Measurements from ENCODE around the gene IRF2BP2.

The IRF2BP2 gene

DNA sequence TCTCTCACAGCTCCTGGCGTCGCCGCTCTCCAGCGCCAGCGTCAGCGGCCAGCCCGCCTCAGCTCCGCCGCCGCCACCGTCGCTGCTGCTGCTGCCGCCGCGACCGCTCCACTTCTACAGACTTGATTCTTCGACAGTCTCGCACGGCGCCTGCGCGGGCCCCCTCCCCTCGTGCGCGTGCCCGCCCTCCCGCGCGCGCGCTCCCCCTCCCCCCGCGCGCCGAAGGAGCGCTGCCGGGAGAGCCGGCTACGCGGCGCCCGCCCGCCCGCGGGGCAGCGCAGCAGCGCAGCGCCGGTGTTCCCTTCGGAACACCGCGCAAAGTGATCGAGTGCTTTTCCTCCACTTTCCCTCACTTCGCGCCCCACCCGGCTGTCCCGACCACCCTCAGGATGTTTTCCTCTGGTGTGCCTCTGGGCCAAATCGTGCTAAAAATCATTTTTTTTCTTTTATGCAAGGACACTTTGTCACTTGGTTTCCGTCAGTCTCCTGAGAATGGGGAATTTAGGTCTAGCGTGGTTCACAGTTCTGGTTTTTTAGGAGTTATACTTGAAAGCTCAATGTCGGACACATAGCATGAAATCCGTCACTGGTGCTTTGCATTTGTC lies at the start of gene IRF2BP2 (continued):
- TF ChIP-seq ZSCAN30 (tag by site-specific recombination; IDR thresholded peaks at IDR 0.05) (0 out of 2 replicates have a peak, but pooled peaks have one; percentile 15), ZXDB (tag by site-specific recombination; IDR thresholded peaks at IDR 0.05) (no peak; the same call in 1 of the 2 replicates), ZNF660 (tag by site-specific recombination; IDR thresholded peaks at IDR 0.05) (0 out of 2 replicates have a peak, but pooled peaks have one; percentile 23), ZBTB7A (tag by site-specific recombination; IDR thresholded peaks at IDR 0.05; ENCODE audit: low read depth) (no peak), AEBP2 (tag by site-specific recombination; IDR thresholded peaks at IDR 0.05; ENCODE audit: borderline replicate concordance) (no peak), ZNF16 (tag by site-specific recombination; IDR thresholded peaks at IDR 0.05; ENCODE audit: low read depth) (no peak), ZNF48 (tag by site-specific recombination; IDR thresholded peaks at IDR 0.05) (no peak), ZNF341 (tag by site-specific recombination; IDR thresholded peaks at IDR 0.05; ENCODE audit: low read depth) (no peak), ZNF350 (tag by site-specific recombination; IDR thresholded peaks at IDR 0.05) (no peak), ZNF184 (tag by site-specific recombination; IDR thresholded peaks at IDR 0.05) (no peak), ZBTB48 (tag by site-specific recombination; IDR thresholded peaks at IDR 0.05) (no peak), EGR2 (tag by site-specific recombination; IDR thresholded peaks at IDR 0.05; ENCODE audit: low read depth) (no peak), ZFP69B (tag by site-specific recombination; IDR thresholded peaks at IDR 0.05) (peak; percentile 65; the same call in 1 of the 2 replicates), HOXC10 (CRISPR knock-in tag; IDR thresholded peaks at IDR 0.05) (no peak), ZIC2 (tag by site-specific recombination; IDR thresholded peaks at IDR 0.05) (peak; percentile 23; the same call in 1 of the 2 replicates), ZNF24 (tag by site-specific recombination; IDR thresholded peaks at IDR 0.05) (peak; percentile 80), ZNF133 (tag by site-specific recombination; IDR thresholded peaks at IDR 0.05) (no peak), ZBTB44 (tag by site-specific recombination; IDR thresholded peaks at IDR 0.05) (peak; percentile 74; the same call in 1 of the 2 replicates), ZNF175 (tag by site-specific recombination; IDR thresholded peaks at IDR 0.05) (no peak), ZNF548 (tag by site-specific recombination; IDR thresholded peaks at IDR 0.05) (no peak), ZBTB20 (tag by site-specific recombination; IDR thresholded peaks at IDR 0.05) (no peak), ZNF629 (tag by site-specific recombination; IDR thresholded peaks at IDR 0.05) (peak; percentile 69; the same call in 1 of the 2 replicates), HIC1 (tag by site-specific recombination; IDR thresholded peaks at IDR 0.05) (no peak)
- TF ChIP-seq, protein P1, sequence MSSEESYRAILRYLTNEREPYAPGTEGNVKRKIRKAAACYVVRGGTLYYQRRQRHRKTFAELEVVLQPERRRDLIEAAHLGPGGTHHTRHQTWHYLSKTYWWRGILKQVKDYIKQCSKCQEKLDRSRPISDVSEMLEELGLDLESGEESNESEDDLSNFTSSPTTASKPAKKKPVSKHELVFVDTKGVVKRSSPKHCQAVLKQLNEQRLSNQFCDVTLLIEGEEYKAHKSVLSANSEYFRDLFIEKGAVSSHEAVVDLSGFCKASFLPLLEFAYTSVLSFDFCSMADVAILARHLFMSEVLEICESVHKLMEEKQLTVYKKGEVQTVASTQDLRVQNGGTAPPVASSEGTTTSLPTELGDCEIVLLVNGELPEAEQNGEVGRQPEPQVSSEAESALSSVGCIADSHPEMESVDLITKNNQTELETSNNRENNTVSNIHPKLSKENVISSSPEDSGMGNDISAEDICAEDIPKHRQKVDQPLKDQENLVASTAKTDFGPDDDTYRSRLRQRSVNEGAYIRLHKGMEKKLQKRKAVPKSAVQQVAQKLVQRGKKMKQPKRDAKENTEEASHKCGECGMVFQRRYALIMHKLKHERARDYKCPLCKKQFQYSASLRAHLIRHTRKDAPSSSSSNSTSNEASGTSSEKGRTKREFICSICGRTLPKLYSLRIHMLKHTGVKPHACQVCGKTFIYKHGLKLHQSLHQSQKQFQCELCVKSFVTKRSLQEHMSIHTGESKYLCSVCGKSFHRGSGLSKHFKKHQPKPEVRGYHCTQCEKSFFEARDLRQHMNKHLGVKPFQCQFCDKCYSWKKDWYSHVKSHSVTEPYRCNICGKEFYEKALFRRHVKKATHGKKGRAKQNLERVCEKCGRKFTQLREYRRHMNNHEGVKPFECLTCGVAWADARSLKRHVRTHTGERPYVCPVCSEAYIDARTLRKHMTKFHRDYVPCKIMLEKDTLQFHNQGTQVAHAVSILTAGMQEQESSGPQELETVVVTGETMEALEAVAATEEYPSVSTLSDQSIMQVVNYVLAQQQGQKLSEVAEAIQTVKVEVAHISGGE (tag by site-specific recombination; conservative IDR thresholded peaks at IDR 0.05; ENCODE audit: low read depth): peak; percentile 16; the same call in 1 of the 2 replicates
- TF ChIP-seq, protein P2, sequence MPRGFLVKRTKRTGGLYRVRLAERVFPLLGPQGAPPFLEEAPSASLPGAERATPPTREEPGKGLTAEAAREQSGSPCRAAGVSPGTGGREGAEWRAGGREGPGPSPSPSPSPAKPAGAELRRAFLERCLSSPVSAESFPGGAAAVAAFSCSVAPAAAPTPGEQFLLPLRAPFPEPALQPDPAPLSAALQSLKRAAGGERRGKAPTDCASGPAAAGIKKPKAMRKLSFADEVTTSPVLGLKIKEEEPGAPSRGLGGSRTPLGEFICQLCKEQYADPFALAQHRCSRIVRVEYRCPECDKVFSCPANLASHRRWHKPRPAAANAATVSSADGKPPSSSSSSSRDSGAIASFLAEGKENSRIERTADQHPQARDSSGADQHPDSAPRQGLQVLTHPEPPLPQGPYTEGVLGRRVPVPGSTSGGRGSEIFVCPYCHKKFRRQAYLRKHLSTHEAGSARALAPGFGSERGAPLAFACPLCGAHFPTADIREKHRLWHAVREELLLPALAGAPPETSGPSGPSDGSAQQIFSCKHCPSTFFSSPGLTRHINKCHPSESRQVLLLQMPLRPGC (tag by site-specific recombination; IDR thresholded peaks at IDR 0.05): no peak
- TF ChIP-seq, protein P3, sequence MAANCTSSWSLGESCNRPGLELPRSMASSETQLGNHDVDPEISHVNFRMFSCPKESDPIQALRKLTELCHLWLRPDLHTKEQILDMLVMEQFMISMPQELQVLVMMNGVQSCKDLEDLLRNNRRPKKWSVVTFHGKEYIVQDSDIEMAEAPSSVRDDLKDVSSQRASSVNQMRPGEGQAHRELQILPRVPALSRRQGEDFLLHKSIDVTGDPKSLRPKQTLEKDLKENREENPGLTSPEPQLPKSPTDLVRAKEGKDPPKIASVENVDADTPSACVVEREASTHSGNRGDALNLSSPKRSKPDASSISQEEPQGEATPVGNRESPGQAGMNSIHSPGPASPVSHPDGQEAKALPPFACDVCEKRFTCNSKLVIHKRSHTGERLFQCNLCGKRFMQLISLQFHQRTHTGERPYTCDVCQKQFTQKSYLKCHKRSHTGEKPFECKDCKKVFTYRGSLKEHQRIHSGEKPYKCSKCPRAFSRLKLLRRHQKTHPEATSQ (tag by site-specific recombination; IDR thresholded peaks at IDR 0.05): 0 out of 2 replicates have a peak, but pooled peaks have one; percentile 25
- TF ChIP-seq, protein P4, sequence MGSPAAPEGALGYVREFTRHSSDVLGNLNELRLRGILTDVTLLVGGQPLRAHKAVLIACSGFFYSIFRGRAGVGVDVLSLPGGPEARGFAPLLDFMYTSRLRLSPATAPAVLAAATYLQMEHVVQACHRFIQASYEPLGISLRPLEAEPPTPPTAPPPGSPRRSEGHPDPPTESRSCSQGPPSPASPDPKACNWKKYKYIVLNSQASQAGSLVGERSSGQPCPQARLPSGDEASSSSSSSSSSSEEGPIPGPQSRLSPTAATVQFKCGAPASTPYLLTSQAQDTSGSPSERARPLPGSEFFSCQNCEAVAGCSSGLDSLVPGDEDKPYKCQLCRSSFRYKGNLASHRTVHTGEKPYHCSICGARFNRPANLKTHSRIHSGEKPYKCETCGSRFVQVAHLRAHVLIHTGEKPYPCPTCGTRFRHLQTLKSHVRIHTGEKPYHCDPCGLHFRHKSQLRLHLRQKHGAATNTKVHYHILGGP (tag by site-specific recombination; IDR thresholded peaks at IDR 0.05): no peak

Measured in HEK293 (cell line).